Adrenal gland (tissue), 5 donors: ENCODE results near the gene PNPLA5.

ENCODE experiments used
- CTCF ChIP-seq, 6 experiments: fragments of 450-650 bp in 4 of 6; fragments of 200-600 bp in 2 of 6; sonication (generic) in 1 of 6; IDR thresholded peaks; 1 replicate in 5 of 6; 2 replicates in 1 of 6; pipeline versions ENCODE4 v1.5.1 to v1.8.0; 2016 to 2021; ENCODE audit warnings: antibody characterized with exemption in 6 of 6, mild to moderate bottlenecking in 2 of 6, moderate library complexity in 1 of 6
- POLR2A ChIP-seq, 2 donors: fragments of 450-650 bp; IDR thresholded peaks; one replicate each; pipeline ENCODE4 v1.6.1; 2017; ENCODE audit warnings: antibody characterized with exemption in 2 of 2, mild to moderate bottlenecking in 2 of 2, moderate library complexity in 1 of 2
- donor health status: DM: no; HTN: no; CAD: no.

- TF ChIP-seq POLR2A (IDR thresholded peaks at IDR 0.05) (no peak), CTCF (IDR thresholded peaks at IDR 0.05) (no peak)
These were observed 53.7 kb downstream of the PNPLA5 start for GRCh38 chr22:43838161-43838560.
